NB4 (cell line): Measurements from ENCODE around the gene GADD45G.

Experiments used
- CTCF ChIP-seq: IDR thresholded peaks from one replicate; pipeline ENCODE4 v1.5.1; 2012; ENCODE audit warnings: low read depth, low read length
- POLR2A ChIP-seq: IDR thresholded peaks from 2 replicates; pipeline ENCODE4 v1.6.1; 2011; ENCODE audit warnings: mild to moderate bottlenecking; ENCODE audit not compliant: insufficient read length; ENCODE audit errors: extremely low read depth
- TF ChIP-seq, protein P1 (sequence below): IDR thresholded peaks from 2 replicates; pipeline ENCODE4 v1.6.1; 2011; ENCODE audit warnings: low read depth, low read length

GRCh38 chr9:89595646-89596045 is 9.2 kb upstream of the GADD45G start:
- no peak for TF ChIP-seq CTCF
- TF ChIP-seq POLR2A: no peak
- TF ChIP-seq, protein P1, sequence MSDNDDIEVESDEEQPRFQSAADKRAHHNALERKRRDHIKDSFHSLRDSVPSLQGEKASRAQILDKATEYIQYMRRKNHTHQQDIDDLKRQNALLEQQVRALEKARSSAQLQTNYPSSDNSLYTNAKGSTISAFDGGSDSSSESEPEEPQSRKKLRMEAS: no peak
